ENCODE results near the gene GALNT2. TPM values are rescaled to one million over a fixed set of nuclear protein-coding genes. Genes with fewer than 3 reads are reported as not detected.

Gene GALNT2
- polyA plus RNA-seq, 2 of the 4 experiments (the other 2 are of a cell fraction), result 66.9 to 114 TPM

- Histone ChIP-seq H3K4me3 (no peak overlapping the region), H3K27ac (no peak overlapping the region), H3K4me2 (no peak overlapping the region), H3K9me3 (no peaks in the 10 kb centered on the region), H3K4me1 (no peaks in the 10 kb centered on the region)
- ChIA-PET CTCF (no interaction called here), POLR2A (no interaction called here)
- WGBS (ENCODE audit: missing lambda C conversion rate), result 96% methylated on average over 12 of the region's 12 CpGs
- FAIRE-seq (no peak), DNase-seq (ENCODE audit: low read depth in 1 of 2, low spot score in 1 of 2) (no peak), ATAC-seq (no peak)
- no peak for TF ChIP-seq PBX3 (IDR thresholded peaks at IDR 0.05)
- TF ChIP-seq CBX2 (IDR thresholded peaks at IDR 0.05; ENCODE audit: borderline replicate concordance, low read depth), result no peak
Measured at GRCh38 chr1:230283678-230284077, 216.6 kb downstream of the GALNT2 start.

- DNase-seq (ENCODE audit: low read depth in 1 of 2, low spot score in 1 of 2), result no peak
- no peak overlapping the region for H3K4me3 ChIP-seq
- H3K27ac ChIP-seq, result no peak overlapping the region
- no peak for FAIRE-seq
- H3K4me2 ChIP-seq, result no peak overlapping the region
- H3K4me1 ChIP-seq, result no peaks in the 10 kb centered on the region
- POLR2A ChIA-PET, result no interaction called here
- no peaks in the 10 kb centered on the region for H3K9me3 ChIP-seq
- 84% methylated on average over 10 of the region's 10 CpGs for WGBS (ENCODE audit: missing lambda C conversion rate)
- TF ChIP-seq FOSL2 (IDR thresholded peaks at IDR 0.05) (no peak), FOSL2 (CRISPR knock-in tag; IDR thresholded peaks at IDR 0.05) (no peak), EP300 (IDR thresholded peaks at IDR 0.05) (no peak), RFX5 (IDR thresholded peaks at IDR 0.05) (no peak), TP53 (CRISPR knock-in tag; IDR thresholded peaks at IDR 0.05) (no peak), CHD4 (IDR thresholded peaks at IDR 0.05; ENCODE audit: borderline replicate concordance) (no peak), E2F6 (IDR thresholded peaks at IDR 0.05; ENCODE audit: borderline replicate concordance, low read depth) (no peak), NFE2L2 (conservative IDR thresholded peaks at IDR 0.05; ENCODE audit: low read length) (no peak), PBX3 (IDR thresholded peaks at IDR 0.05) (no peak), RARB (CRISPR knock-in tag; IDR thresholded peaks at IDR 0.05) (no peak), RNF2 (IDR thresholded peaks at IDR 0.05; ENCODE audit: borderline replicate concordance, low read depth) (no peak), EHMT2 (IDR thresholded peaks at IDR 0.05; ENCODE audit: low read depth) (no peak), HOXB5 (CRISPR knock-in tag; IDR thresholded peaks at IDR 0.05) (no peak), RCOR1 (IDR thresholded peaks at IDR 0.05; ENCODE audit: low read depth, low read length) (no peak), PHF8 (IDR thresholded peaks at IDR 0.05; ENCODE audit: borderline replicate concordance, low read depth) (no peak), CEBPB (IDR thresholded peaks at IDR 0.05) (no peak), REST (IDR thresholded peaks at IDR 0.05) (no peak), ELK1 (IDR thresholded peaks at IDR 0.05; ENCODE audit: low read depth, low read length) (no peak), MAZ (IDR thresholded peaks at IDR 0.05; ENCODE audit: borderline replicate concordance, low read depth, low read length) (no peak), JUN (IDR thresholded peaks at IDR 0.05) (no peak), ZFP36 (IDR thresholded peaks at IDR 0.05; ENCODE audit: borderline replicate concordance, partially characterized antibody) (no peak)
- CTCF ChIA-PET, result interaction anchor here (0.9 kb wide), 1 partner anchor 488 kb away, joined by 3 read pairs; no protein-coding TSS in a partner anchor
- no peak for ATAC-seq
Measured at GRCh38 chr1:230284891-230285290, 217.9 kb downstream of the GALNT2 start.

Data from A549 (cell line).